ENCODE data around the gene GSKIP. TPM values are rescaled to one million over a fixed set of nuclear protein-coding genes. Genes with fewer than 3 reads are reported as not detected.

The GSKIP gene
- total RNA-seq, 4 donors from 2014 or later = 30.3 to 65.1 (median 49.7) TPM

GRCh38 chr14:96434040-96434439, 70.7 kb downstream of the GSKIP start:
- H3K9me3 ChIP-seq = no peaks in the 10 kb centered on the region
- no peak overlapping the region for H3K27ac ChIP-seq
- WGBS, 2 donors = 64 to 65% methylated on average over 4 of the region's 4 CpGs
- no peak for DNase-seq
- no peaks in the 10 kb centered on the region for H3K36me3 ChIP-seq
- intact Hi-C loops (cut with DNase I) = no loop called here
- H3K27me3 ChIP-seq = no peaks in the 10 kb centered on the region
- H3K4me1 ChIP-seq = no peaks in the 10 kb centered on the region
- TF ChIP-seq CTCF (IDR thresholded peaks at IDR 0.05) (no peak), POLR2A (IDR thresholded peaks at IDR 0.05) (no peak)
- no peak overlapping the region for H3K4me3 ChIP-seq

Small RNA genes within 50 kb of the gene (small RNA-seq; reads per million reads assigned to genes)
- 0 to 0.09 (median 0.04) reads per million in 4 donors for gene RNU2-33P

Other genes starting within 250 kb of the GSKIP start
- 10 to 100 TPM; 18.8 to 31.2 (median 20.0) TPM for gene BDKRB2, start 158.7 kb upstream of the GSKIP start, total RNA-seq
- 10 to 100 TPM in 1 of 4 donors, 1 to 10 TPM in 3; 4.0 to 12.2 (median 5.7) TPM for gene BDKRB1, start 107.3 kb upstream of the GSKIP start, total RNA-seq
- 10 to 100 TPM; 10.6 to 24.6 (median 14.0) TPM for gene ATG2B, start 185 bp upstream of the GSKIP start, total RNA-seq
- gene AK7, start 28.6 kb downstream of the GSKIP start, total RNA-seq = 1 to 10 TPM; 1.2 to 8.2 (median 2.5) TPM
- 100 to 1,000 TPM in 2 of 4 donors, 10 to 100 TPM in 2; 66.7 to 152 (median 116) TPM for gene PAPOLA, start 138.9 kb downstream of the GSKIP start, total RNA-seq

Data from esophagus squamous epithelium (tissue), 5 donors.